Superior temporal gyrus (tissue), 1 donor: ENCODE measurements around the gene ICA1.
"Not testable (repeated sequence)": the region's sequence is repeated elsewhere in the genome, so short reads cannot be mapped to it uniquely, and the experiment has no call there.

Experiments used
- DNase-seq: peaks from one replicate; pipeline ENCODE4 v3.0.0-alpha.2; 2016; ENCODE audit errors: extremely low spot score

ICA1 gene

DNA sequence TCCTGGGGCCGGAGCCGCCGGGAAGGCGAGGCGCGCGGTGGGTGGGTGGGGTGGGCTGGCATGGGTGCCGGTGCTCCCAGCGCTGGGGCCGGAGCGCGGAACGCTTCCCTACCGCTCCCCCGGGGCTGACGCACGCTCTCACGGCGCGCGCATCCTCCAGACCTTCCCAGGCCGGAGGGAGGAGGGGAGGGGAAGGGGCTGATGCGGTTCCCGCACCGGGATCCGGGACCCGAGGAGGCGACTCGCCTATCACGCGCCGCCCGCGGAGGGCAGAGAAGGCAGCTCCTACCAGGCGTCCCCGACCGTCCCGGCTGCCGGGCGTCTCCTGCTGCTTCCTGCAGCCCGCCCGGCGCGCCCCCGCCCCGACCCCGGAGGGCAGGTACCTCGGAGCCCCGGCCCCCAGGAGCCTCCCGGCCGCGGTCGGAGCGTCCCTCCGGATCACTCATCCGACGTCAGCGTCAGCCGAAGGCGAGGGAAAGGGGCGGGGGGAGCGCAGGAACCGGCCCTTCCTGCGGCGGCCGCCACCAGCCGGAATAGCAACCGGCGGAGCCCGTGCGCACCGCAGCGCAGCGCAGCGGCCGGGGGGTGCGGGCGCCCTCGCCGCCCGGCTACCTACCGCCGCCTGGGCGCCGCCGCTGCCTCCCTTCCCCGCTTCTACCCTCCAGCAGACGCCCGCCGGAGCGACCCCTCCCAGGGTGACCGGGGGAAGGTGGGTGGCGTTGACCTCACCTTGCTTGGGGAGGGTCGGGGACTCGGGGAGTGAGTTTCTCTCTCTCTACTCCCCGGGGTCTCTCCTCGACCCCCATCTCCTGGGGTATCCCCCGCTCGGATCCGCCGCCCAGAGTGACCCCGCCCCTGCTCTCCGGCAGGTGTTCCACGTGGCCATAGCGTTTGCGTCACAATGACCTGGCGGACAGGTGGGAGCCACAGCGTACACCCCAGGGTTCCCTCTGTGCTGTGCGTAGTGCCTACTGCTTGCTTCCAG, at the start of gene ICA1:
Gene ICA1 (minus strand): TSS at position 457 of the 985 bp plus-strand sequence. CDS start 26,241 bp downstream, outside the sequence.
- DNase-seq: no peak

DNA sequence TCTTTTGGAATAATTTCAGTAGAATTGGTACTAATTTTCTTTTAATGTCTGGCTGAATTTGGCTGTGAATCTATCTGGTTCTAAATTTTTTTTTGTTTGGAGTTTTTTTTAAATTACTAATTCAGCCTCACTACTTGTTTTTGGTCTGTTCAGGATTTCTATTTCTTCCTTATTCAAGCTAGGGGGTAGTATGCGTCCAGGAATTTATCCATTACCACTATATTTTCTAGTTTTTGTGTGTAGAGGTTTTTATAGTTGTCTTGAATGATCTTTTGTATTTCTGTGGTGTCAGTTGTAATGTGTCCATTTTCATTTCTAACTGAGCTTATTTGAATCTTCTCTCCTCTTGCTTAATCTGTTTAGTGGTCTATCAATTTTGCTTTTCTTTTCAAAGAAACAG, 48.9 kb upstream of the ICA1 start:
- DNase-seq: peak; percentile 29

DNA sequence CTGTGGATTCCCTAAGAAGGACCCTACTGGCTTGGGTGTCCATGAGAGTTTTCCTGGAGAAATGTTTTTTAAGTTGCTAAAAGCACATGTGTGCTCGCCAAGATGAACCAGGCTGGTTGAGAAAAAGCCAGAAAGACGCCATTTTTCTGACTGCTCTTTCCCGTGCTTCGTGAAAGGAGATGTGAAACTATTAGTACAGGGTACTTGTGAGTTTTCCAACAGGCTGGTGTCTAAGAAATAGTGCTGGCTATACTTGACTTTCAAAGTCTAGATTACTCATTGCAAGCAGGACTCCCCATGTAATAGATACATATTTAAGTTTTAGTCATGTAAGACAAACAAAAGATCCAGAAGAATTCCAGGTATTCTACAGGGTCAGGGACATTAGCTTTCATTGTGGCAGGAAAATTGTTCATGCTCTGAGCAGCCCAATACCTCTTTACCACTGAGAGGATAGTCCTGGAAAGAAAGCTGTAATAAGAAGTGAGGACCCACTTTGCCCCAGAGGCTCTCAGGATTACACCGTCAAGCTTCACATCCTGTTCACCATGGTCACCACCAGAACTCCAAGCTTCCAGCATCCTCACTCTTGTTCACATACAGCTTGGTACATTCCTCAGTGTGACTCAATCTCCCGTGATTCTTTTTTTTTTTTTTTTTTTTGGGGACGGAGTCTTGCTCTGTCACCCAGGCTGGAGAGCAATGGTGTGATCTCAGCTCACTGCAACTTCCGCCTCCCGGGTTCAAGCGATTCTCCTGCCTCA, 43.8 kb upstream of the ICA1 start:
- DNase-seq: no peak

DNA sequence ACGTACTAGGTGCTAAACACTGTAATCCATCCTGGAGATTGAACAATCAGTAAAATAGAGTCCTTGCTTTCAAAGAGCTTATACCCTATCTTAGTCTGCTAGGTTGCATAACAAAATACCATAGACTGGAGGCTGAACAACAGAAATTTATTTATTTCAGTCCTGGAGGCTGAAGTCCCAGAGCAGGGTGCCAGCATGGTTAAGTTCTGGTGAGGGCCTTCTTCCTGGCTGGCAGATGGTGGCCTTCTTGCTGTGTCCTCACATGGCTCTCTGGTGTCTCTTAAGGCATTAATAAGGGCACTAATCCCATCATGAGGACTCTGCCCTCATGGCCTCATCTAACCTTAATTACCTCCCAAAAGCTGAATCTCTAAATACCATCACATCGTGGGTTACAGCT, 43.1 kb upstream of the ICA1 start:
- DNase-seq: no peak

DNA sequence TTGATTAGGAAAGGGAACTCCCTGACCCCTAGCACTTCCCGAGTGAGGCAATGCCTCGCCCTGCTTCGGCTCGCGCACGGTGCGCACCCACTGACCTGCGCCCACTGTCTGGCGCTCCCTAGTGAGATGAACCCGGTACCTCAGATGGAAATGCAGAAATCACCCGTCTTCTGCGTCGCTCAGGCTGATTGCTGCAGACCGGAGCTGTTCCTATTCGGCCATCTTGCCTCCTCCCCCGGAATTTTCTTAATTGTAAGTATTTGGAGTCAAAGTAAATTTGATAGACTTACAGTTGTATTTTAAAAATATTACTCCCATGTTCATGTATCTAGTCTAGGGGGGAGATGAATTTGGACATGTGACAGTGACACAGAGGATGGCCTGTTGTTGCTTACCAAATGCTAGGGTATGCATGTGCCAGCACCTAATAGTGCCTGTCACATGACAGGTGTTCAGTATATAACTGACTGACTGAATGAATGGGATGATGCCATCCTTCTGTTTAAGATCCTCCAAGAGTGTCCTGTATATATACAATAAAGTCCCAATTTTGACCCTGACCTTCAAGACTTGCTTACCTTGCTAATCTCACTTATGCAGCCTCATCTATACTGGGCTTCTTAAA, 42.0 kb upstream of the ICA1 start:
- DNase-seq: no peak

DNA sequence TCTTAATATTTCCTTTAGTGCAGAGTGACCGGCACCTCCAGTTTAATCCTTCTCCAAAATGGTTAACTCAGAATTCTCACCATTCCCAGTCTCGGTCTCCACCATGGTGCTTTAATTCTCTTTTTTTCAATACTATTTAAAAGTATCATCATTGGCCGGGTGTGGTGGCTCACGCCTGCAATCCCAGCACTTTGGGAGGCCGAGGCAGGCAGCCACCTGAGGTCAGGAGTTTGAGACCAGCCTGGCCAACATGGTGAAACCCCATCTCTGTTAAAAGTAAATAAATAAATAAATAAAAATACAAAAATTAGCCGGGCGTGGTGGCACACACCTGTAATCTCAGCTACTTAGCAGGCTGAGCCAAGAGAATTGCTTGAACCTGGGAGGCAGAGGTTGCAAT, 35.1 kb upstream of the ICA1 start:
- DNase-seq: not testable (repeated sequence)

DNA sequence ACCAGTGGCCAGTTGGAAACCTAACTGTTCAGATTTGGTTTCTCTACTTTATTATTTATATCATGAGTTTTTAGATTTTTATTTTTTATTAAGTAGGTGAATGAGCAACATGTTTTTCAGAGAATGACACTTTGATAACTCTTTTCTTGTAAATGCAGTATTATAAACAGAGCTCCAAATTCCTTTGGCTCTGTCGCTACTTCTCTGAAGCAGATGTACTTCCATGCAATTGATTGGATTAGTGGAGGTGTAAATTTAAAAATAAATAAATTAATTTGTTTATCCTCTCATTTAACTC, 34.3 kb upstream of the ICA1 start:
- no peak for DNase-seq

DNA sequence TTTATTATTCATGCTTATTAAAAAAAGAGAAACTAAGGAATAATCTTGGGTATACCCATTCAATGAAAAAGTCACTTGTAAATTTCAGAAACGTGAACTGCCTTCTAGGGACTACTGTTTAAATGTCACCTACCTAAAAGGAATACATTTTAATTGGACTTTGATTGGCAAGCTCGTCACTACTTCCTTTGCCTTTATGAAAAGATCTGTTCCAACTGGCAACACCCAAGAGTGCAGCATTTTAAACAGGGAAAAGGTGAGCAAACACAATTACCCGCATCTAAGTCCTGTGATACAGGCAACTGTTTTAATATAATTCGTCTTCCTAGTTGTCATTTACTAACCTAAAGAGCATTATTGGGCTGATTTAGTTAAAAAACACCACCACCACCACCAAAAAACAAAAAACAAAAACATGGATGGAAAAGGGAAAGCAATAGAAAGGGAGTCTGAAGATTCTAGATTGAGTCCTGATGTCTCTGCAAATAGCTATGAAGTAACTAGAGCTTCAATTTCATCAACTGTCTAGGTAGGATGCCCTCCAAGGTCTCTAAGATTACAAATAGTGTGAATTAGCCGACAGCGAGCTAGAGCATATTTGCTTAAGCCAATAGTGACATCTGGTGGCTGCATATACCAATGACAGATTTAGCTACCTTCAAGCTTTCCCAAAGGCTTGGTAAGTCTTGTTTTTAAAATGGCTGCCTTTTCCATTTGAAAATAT, 33.8 kb upstream of the ICA1 start:
- peak; percentile 95 for DNase-seq

DNA sequence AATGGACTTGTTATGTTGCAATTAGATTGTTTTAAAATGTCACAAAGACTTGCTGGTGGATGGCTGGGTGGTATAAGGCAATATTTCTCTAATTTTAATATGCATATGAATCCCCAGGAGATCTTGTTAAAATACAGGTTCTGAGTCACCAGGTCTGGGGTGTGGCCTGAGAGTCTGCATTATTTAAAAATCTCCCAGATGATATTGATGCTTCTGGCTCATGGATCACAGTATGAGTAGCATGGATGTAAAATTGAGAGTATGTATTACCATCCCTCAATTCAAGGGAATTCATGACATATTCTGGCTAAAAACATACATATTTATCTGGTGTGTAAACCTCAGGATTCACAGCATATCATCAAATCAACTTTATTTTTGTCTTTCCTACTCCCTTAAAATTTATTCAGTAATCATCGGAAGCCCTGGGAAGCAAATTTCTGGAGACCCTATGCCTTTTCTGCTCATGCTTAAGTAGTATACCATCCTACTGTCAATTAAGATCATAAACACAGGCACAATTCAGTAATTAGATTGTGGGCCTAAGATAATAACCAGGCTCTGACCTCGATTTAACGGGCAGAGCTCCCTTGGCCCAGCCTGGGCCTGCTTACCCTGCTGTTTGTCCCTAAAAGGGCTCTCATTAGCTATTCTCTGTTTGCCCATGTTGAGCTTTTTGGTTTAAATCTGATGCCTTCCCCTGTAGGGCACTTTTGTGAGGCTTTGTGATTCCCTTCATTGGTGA, 29.6 kb upstream of the ICA1 start:
- DNase-seq: no peak

DNA sequence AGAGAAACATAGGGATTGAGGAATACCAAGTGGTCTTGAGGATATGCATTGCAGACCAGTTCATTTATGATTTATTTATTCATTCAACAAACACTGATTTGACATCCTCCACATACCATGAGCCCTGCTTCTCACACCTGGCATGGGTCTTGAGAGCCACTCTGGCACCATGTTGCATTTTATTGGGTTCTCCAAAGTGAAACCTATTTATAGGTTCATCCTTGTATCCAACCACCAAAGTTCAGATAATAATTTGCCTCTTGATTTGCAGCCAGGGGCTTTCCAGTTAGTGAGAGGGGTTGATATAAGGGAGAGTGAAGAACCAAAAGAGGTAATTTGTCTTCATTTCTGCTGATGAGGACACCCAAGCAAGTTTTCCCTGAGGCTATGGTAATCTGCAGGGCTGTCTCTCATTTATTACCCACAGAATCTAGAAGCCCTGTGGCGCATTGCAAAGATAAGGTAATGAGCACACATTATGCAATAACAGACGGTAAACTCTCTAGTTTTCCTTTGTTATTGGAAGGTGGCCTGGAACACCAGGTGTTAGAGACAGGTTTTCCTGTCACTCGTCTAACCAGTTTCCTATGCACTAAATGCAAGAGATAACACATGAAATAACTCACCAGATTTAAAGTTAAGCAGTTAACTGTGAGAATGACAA, 28.8 kb upstream of the ICA1 start:
- no peak for DNase-seq

DNA sequence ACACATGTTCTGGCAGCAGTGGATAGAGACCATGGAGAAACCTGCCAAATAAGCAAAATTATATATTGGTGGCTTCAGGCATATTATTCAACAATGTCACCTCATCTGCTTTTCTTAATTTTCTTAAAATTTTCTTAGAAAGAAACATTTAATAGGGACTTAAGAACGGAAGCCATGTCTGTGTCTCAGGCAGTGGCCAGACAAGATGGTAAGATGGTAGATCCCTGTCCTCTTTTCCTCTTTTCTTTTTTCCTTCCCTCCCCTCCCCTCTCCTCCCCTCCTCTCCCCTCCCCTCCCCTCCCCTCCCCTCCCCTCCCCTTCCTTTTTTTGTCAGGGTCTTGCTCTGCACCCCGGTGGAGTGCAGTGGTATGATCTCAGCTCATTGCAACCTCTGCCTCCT, 24.2 kb upstream of the ICA1 start:
- DNase-seq: no peak

DNA sequence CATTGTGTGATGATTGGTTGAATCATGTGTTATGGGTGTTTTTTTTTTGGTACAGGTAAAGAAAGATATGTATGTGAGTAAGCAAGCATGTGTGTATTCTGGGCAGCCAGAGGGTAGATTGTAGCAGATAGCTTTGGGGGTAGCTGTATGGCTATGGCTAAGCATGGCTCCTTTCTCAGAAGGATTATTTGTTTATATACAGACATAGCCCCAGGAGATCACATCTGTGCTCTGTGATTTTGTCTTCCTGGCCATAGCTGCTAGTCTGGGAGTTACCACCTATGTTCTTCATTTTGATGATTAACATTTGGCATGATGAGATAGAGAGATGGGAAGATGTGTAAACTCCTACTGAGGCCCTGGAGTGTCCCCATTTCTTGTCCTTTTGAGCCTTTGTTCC, 23.2 kb upstream of the ICA1 start:
- DNase-seq: no peak

DNA sequence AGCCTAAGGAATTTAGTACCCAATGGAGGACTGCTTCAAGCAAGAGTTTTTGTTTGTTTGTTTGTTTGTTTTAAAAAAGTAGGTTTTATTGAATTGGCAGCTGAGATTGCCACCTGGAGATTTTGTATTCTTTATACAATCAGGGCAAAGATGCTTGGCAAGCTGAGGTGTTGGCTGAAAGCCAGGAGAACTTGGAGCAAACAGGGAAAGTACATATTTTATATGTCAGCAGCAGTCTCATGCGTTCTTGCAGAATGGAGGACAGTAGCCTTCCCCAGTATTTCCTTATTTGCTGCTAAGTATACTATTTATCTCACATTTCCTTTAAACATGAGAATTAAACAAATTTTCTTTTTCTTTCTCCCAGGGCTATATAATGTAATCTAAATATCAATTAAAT, 22.6 kb upstream of the ICA1 start:
- DNase-seq: no peak

DNA sequence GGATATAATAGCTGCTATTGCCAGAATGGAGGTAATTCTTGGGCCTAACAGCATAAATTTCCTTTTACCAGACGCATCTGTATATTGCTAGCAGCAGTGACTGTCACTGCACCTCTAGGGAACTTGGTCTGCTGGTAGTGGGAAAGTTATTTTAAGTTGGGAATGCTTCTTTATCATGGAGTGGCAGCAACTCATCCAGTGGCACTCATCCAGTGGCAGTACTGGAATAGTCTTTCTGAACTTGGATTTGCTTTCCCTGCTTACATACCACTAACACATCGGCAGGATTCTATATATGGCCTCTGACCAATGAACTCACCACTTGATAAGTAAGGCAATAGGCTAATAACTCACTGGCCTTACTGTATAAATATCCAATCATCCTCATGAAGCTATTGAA, 22.0 kb upstream of the ICA1 start:
- DNase-seq: no peak

DNA sequence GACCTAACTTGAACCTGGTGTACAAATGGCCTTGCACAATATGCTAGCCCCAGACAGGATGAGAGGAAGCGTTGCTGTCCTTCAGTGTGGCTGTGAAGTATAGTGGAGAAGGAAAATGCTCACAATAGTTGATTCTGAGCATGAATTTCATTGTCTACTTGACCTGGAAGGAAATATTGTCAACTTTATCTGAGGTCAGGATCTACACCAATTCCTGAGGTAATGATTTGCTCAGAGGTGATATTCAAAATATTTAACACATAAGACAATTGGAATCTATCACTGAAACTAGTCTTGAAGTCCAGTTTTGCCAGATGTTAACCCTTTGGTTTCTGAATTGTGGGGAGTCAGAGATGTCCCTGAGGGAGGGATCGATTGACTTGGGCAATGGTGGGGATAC, 20.9 kb upstream of the ICA1 start:
- DNase-seq: no peak

DNA sequence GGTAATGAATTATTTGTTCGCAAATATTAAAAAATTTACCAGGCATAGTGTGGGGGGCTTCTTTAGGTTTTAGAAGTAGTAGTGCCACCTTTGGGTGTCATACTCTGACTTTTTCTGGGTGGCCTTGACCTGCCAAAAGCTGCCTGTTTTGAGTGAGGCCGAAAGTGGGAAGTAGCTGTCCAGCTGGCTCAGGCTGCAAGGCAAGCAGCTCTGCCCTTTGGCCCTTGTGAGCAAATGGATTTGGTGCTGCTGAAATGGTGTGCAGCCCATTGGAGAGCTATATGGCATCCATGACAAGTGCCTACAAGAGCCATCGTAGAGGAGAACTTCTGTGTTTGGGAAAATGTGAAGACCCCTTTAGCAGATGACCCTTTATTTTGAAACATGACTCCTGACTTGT, 20.2 kb upstream of the ICA1 start:
- DNase-seq: no peak

DNA sequence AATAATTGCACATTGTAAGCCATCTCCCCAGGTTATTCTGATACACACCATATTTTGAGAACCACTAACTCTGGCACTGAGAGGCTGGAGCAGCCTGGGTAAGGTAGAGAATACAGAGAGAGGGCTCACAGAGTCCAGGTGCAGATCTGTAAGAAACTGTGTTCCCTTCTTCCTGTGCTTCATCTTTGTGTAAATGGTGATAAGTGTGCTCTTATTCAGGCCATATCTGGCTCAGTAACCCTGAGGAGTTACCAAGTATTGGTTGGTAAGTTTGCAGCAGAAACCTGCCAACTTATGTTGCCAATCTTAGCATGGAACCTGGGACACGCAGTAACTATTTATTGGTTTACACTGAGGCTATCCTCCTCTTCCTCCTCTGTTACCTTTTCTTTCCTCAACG, 16.2 kb upstream of the ICA1 start:
- no peak for DNase-seq

DNA sequence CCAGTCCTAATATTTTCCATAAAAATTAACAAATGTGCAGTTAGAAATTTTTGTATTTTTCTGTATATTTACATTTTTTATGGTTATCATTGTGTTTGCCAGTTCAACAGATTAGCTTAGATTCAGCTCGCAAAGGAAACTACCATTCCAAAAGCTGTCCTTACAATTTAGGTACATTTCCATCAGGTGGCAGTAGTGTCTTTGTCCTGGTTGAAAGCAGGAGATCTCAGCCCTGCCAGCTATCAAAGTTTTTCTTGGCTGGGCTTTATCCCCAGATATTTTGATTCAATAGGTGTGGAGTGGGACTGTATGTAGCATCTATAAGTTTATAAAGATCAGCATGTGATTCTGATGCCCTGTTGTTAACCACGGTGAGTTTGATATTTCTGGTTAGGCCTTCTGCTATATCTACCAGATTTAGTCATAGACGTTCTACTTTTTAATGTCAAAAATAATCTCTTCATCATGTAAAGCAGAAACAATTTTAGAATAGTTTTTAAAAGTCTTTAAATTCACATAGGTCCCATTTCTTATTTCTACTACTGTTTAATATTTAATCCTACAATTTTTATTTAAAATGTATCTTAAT, 15.5 kb upstream of the ICA1 start:
- no peak for DNase-seq

DNA sequence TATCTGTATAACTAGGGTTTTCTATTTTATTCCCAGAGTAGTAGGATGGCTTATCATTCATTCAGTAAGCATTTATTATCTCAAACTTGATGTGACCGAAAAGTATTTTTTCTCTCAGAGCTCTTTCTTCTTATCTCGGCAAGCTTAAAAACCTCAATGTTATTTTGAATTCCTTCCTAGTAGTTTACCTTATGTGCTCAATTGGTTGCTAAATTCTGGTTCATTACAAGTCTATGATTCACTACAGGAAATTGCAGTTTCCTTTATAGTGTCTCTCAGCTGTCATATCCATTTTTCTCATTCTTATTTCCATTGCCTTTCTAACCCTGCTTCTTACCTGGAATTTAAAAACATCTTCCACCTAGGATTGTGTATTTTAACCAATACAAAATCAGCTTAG, 12.6 kb upstream of the ICA1 start:
- no peak for DNase-seq

DNA sequence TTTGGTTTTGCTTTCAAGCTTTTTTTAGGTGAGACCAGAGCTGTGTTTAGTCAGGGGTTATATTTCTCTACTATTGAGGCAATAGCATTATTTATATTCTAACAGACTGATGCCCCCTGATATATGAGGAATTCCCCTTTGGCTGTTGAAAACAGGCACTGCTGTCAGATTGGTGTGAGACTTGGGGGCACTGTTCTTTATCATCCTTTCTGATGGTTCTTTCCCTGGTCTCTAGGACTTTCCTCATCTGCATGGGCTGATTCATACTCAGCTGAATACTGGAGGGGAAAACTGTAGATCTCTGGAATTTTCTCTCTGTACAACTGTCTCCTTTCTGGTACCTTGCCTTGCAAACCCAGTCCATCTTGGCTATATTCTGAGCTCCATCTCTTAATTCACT, 10.0 kb upstream of the ICA1 start:
- DNase-seq: no peak
